ENCODE data around the gene INSYN2A.

- TF ChIP-seq PRDM15 (CRISPR knock-in tag; IDR thresholded peaks at IDR 0.05) (no peak), CHD2 (IDR thresholded peaks at IDR 0.05; ENCODE audit: borderline replicate concordance, low read depth, low read length) (no peak), REST (IDR thresholded peaks at IDR 0.05; ENCODE audit: low read depth, low read length) (no peak), TBL1XR1 (IDR thresholded peaks at IDR 0.05; ENCODE audit: low read depth, low read length) (no peak)
Measured at GRCh38 chr10:127195041-127195506, 1.3 kb downstream of the INSYN2A start.

All from GM12878 (cell line).